ENCODE results near the gene STAB2. TPM values are rescaled to one million over a fixed set of nuclear protein-coding genes. Genes with fewer than 3 reads are reported as not detected.

STAB2 gene
- total RNA-seq, 2 donors from 2014 or later = not detected

DNA sequence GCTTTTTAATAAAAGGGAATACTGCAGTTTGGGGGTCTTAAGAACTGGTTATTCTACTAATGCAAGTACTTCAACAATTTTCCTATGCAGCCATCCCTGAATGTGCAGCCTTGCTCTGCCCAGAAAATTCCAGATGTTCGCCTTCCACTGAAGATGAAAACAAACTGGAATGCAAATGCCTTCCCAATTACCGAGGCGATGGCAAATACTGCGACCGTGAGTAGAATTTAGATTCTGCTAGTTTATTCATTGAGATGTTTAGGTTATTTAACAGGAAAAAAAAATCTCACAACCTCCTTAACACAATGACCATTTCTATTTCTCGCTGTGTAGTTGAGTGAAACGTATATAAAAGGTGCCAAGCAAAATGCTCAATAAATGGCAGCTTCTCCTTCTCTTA lies 49.9 kb downstream of the STAB2 start:
- H3K4me3 Mint-ChIP-seq = no peak overlapping the region
- no peak overlapping the region for H3K27ac Mint-ChIP-seq
- Histone ChIP-seq H3K27me3 (ENCODE audit: control insufficient read depth, insufficient read depth, low read length, poor library complexity, severe bottlenecking) (no peaks in the 10 kb centered on the region), H3K36me3 (ENCODE audit: control insufficient read depth, insufficient read depth, low read length) (no peaks in the 10 kb centered on the region), H3K27ac (ENCODE audit: low read depth, low read length) (no peak overlapping the region), H3K4me3 (ENCODE audit: low read length) (no peak overlapping the region), H3K9ac (ENCODE audit: extremely low read depth, low read length, poor library complexity, severe bottlenecking) (no peak overlapping the region), H3K4me1 (ENCODE audit: control insufficient read depth, insufficient read depth, low read length) (no peaks in the 10 kb centered on the region), H3K9me3 (ENCODE audit: control insufficient read depth, low read length) (peaks cover 4% of the 10 kb centered on the region)
- no peaks in the 10 kb centered on the region for H3K4me1 Mint-ChIP-seq
- WGBS, 2 experiments (ENCODE audit: insufficient coverage in 1 of 2, insufficient read length in 1 of 2) = 85 to 100% methylated on average over 1 to 5 of the region's 7 CpGs
- TF ChIP-seq, protein P1, sequence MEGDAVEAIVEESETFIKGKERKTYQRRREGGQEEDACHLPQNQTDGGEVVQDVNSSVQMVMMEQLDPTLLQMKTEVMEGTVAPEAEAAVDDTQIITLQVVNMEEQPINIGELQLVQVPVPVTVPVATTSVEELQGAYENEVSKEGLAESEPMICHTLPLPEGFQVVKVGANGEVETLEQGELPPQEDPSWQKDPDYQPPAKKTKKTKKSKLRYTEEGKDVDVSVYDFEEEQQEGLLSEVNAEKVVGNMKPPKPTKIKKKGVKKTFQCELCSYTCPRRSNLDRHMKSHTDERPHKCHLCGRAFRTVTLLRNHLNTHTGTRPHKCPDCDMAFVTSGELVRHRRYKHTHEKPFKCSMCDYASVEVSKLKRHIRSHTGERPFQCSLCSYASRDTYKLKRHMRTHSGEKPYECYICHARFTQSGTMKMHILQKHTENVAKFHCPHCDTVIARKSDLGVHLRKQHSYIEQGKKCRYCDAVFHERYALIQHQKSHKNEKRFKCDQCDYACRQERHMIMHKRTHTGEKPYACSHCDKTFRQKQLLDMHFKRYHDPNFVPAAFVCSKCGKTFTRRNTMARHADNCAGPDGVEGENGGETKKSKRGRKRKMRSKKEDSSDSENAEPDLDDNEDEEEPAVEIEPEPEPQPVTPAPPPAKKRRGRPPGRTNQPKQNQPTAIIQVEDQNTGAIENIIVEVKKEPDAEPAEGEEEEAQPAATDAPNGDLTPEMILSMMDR (conservative IDR thresholded peaks at IDR 0.05) = no peak
- H3K36me3 Mint-ChIP-seq (ENCODE audit: low read depth) = no peaks in the 10 kb centered on the region
- peaks cover 2% of the 10 kb centered on the region for H3K27me3 Mint-ChIP-seq (ENCODE audit: insufficient read depth)
- no peak for DNase-seq
- H3K9me3 Mint-ChIP-seq = peaks cover 5% of the 10 kb centered on the region

DNA sequence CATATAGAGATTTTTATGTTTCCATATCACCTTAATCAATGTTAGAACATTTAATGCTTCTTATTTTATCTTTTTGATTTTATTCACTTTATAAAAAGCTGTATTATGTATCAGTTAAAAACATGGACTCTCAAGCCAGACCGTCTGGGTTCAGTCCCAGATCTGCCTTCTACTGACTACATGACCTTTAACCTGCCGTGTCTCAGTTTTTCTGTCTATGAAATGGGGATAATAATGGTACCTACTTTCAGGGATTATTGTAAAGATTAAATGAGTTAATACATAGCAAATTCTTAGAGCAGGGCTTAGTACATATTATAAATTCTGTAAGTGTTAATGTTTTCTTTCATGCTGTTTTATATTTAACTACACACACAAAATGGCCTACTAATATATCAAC lies 50.4 kb downstream of the STAB2 start:
- H3K27me3 Mint-ChIP-seq (ENCODE audit: insufficient read depth) = peaks cover 2% of the 10 kb centered on the region
- H3K36me3 Mint-ChIP-seq (ENCODE audit: low read depth) = no peaks in the 10 kb centered on the region
- WGBS, 2 experiments (ENCODE audit: insufficient coverage in 1 of 2, insufficient read length in 1 of 2) = 90% methylated on average over 2 of the region's 2 CpGs; no CpG with 5 or more reads in 1 of the 2 experiments
- H3K4me1 ChIP-seq (ENCODE audit: control insufficient read depth, insufficient read depth, low read length) = no peaks in the 10 kb centered on the region
- no peaks in the 10 kb centered on the region for H3K27me3 ChIP-seq (ENCODE audit: control insufficient read depth, insufficient read depth, low read length, poor library complexity, severe bottlenecking)
- no peak overlapping the region for H3K4me3 Mint-ChIP-seq
- no peaks in the 10 kb centered on the region for H3K4me1 Mint-ChIP-seq
- DNase-seq = no peak
- TF ChIP-seq, protein P1 (conservative IDR thresholded peaks at IDR 0.05) = no peak
- H3K27ac ChIP-seq (ENCODE audit: low read depth, low read length) = no peak overlapping the region
- H3K36me3 ChIP-seq (ENCODE audit: control insufficient read depth, insufficient read depth, low read length) = no peaks in the 10 kb centered on the region
- H3K9ac ChIP-seq (ENCODE audit: extremely low read depth, low read length, poor library complexity, severe bottlenecking) = no peak overlapping the region
- H3K9me3 Mint-ChIP-seq = peaks cover 5% of the 10 kb centered on the region
- no peak overlapping the region for H3K4me3 ChIP-seq (ENCODE audit: low read length)
- H3K9me3 ChIP-seq (ENCODE audit: control insufficient read depth, low read length) = peaks cover 4% of the 10 kb centered on the region
- H3K27ac Mint-ChIP-seq = no peak overlapping the region

DNA sequence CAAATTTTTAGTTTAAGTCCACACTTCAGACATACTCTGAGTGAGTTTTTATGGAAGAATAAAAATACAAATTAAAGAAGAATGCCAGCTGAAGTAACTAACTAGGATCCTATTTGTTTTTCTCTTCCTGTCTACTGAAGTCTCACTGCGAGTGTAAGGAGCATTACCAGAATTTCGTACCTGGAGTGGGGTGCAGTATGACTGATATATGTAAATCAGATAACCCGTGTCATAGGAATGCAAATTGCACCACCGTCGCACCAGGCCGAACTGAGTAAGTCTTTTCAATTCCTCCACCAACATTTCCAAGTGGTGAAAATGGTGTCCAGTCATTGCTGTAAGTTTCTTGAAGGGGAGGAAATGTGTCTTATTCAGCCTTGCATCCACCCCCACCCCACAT lies 52.9 kb downstream of the STAB2 start:
- TF ChIP-seq, protein P1 (conservative IDR thresholded peaks at IDR 0.05) = no peak
- Mint-ChIP-seq H3K27me3 (ENCODE audit: insufficient read depth) (peaks cover 2% of the 10 kb centered on the region), H3K9me3 (peaks cover 10% of the 10 kb centered on the region), H3K36me3 (ENCODE audit: low read depth) (no peaks in the 10 kb centered on the region), H3K4me3 (no peak overlapping the region), H3K4me1 (no peaks in the 10 kb centered on the region), H3K27ac (no peak overlapping the region)
- no peak for DNase-seq
- no peak overlapping the region for H3K9ac ChIP-seq (ENCODE audit: extremely low read depth, low read length, poor library complexity, severe bottlenecking)
- H3K4me3 ChIP-seq (ENCODE audit: low read length) = no peak overlapping the region
- H3K9me3 ChIP-seq (ENCODE audit: control insufficient read depth, low read length) = peaks cover 4% of the 10 kb centered on the region
- H3K4me1 ChIP-seq (ENCODE audit: control insufficient read depth, insufficient read depth, low read length) = no peaks in the 10 kb centered on the region
- H3K27ac ChIP-seq (ENCODE audit: low read depth, low read length) = no peak overlapping the region
- no peaks in the 10 kb centered on the region for H3K27me3 ChIP-seq (ENCODE audit: control insufficient read depth, insufficient read depth, low read length, poor library complexity, severe bottlenecking)
- no peaks in the 10 kb centered on the region for H3K36me3 ChIP-seq (ENCODE audit: control insufficient read depth, insufficient read depth, low read length)
- 93% methylated on average over 6 of the region's 6 CpGs; no CpG with 5 or more reads in 1 of the 2 experiments for WGBS, 2 experiments (ENCODE audit: insufficient coverage in 1 of 2, insufficient read length in 1 of 2)

Data from endodermal cell (in vitro differentiated cells).